Right ventricle myocardium superior (tissue), 1 donor: ENCODE results near the gene DDX18. TPM values are rescaled to one million over a fixed set of nuclear protein-coding genes. Genes with fewer than 3 reads are reported as not detected.
A peak's percentile ranks its signal among the peaks of the same experiment; 100 is the strongest.
"Not testable (repeated sequence)": the region's sequence is repeated elsewhere in the genome, so short reads cannot be mapped to it uniquely, and the experiment has no call there.

ENCODE experiments used
- ATAC-seq: fragments of 200-7000 bp; cut with Tn5 transposase; one replicate; pipeline ENCODE4 v1.9.1; 2020; ENCODE audit warnings: mild to moderate bottlenecking; ENCODE audit not compliant: poor library complexity
- DNase-seq: peaks from one replicate; pipeline ENCODE4 v3.0.0-alpha.2; 2020
- intact Hi-C: fragments of 100-400 bp; cut with DNase I; formaldehyde crosslinking; loops from one replicate; pipeline ENCODE4 v1.11.2; 2022
- long read RNA-seq: library from polyadenylated mRNA; unstranded; transcript quantifications from one replicate; pipeline ENCODE4 v2.0.0, GENCODE V29; 2021
- total RNA-seq: library from RNA; stranded (reverse); fragmentation: NEBNext Ultra II Directional; extraction: Animal tissue kit (Norgen Biotek cat#: 25700); gene quantifications from one replicate; pipeline ENCODE4 v1.2.1, GENCODE V29; 2021
- donor health status: DM: no; HTN: yes; CAD: no; lungs with severe emphysema.

The DDX18 gene
- 22.1 TPM for total RNA-seq
- long read RNA-seq, transcript DDX18-201 (14 exons, 3,796 nt): major isoform, 26 of 32 reads
- long read RNA-seq, partial matches to known transcripts: 5 of 32 reads
- long read RNA-seq, other reads (novel, unspliced or antisense): 1 of 32 reads

GRCh38 chr2:117814417-117815264 lies at the start of gene DDX18:
TSS of gene DDX18 (plus strand) at chr2:117814691. CDS start at chr2:117814778, 87 bp downstream.
- ATAC-seq: peak; percentile 100
- intact Hi-C loops: no loop called here
- peak; percentile 98 for DNase-seq

GRCh38 chr2:117770730-117771129 lies 43.8 kb upstream of the DDX18 start:
- intact Hi-C loops: no loop called here

GRCh38 chr2:117771969-117772630 lies 42.4 kb upstream of the DDX18 start:
- DNase-seq (no peak), ATAC-seq (no peak)
- intact Hi-C loops: no loop called here

More at GRCh38 chr2:117770730-117771129, 43.8 kb upstream of the DDX18 start:
- DNase-seq: no peak
- no peak for ATAC-seq

GRCh38 chr2:117774716-117775115 lies 39.8 kb upstream of the DDX18 start:
- DNase-seq (no peak), ATAC-seq (no peak)
- intact Hi-C loops: no loop called here

- ATAC-seq: no peak
- intact Hi-C loops: no loop called here
- DNase-seq: no peak
Measured at GRCh38 chr2:117775703-117776219, 38.7 kb upstream of the DDX18 start.

- DNase-seq (no peak), ATAC-seq (no peak)
- intact Hi-C loops: no loop called here
Measured at GRCh38 chr2:117776888-117777287, 37.6 kb upstream of the DDX18 start.

GRCh38 chr2:117785740-117786139 lies 28.8 kb upstream of the DDX18 start:
- intact Hi-C loops: no loop called here
- no peak for ATAC-seq
- no peak for DNase-seq

- DNase-seq: no peak
- intact Hi-C loops: no loop called here
- no peak for ATAC-seq
Measured at GRCh38 chr2:117786520-117786919, 28.0 kb upstream of the DDX18 start.

GRCh38 chr2:117789505-117789904 lies 25.0 kb upstream of the DDX18 start:
- intact Hi-C loops: no loop called here
- ATAC-seq (no peak), DNase-seq (no peak)

GRCh38 chr2:117794668-117795067 lies 19.8 kb upstream of the DDX18 start:
- intact Hi-C loops: no loop called here
- ATAC-seq (no peak), DNase-seq (no peak)

GRCh38 chr2:117801826-117802225 lies 12.7 kb upstream of the DDX18 start:
- DNase-seq (no peak), ATAC-seq (no peak)
- intact Hi-C loops: no loop called here

- ATAC-seq, DNase-seq, intact Hi-C loops: not testable (repeated sequence)
Measured at GRCh38 chr2:117803644-117804325, 10.7 kb upstream of the DDX18 start.

GRCh38 chr2:117812443-117812842 lies 2.0 kb upstream of the DDX18 start:
- DNase-seq (no peak), ATAC-seq (no peak)
- intact Hi-C loops: no loop called here

- intact Hi-C loops: no loop called here
- no peak for ATAC-seq
- no peak for DNase-seq
Measured at GRCh38 chr2:117815946-117816345, 1.5 kb downstream of the DDX18 start.

GRCh38 chr2:117818921-117819320 lies 4.4 kb downstream of the DDX18 start:
- ATAC-seq: no peak
- no peak for DNase-seq
- intact Hi-C loops: no loop called here

- no peak for DNase-seq
- no peak for ATAC-seq
- intact Hi-C loops: no loop called here
Measured at GRCh38 chr2:117820444-117820843, 6.0 kb downstream of the DDX18 start.

GRCh38 chr2:117825437-117825836 lies 10.9 kb downstream of the DDX18 start:
- DNase-seq: no peak
- no peak for ATAC-seq
- intact Hi-C loops: no loop called here

- DNase-seq, intact Hi-C loops, ATAC-seq: not testable (repeated sequence)
Measured at GRCh38 chr2:117827464-117827863, 13.0 kb downstream of the DDX18 start.

GRCh38 chr2:117828870-117829269 lies 14.4 kb downstream of the DDX18 start:
- intact Hi-C loops: no loop called here
- no peak for ATAC-seq
- no peak for DNase-seq
